Activated CD4-positive, alpha-beta T cell treated with anti-CD3 and anti-CD28 coated beads for 36 hours (primary cell): ENCODE measurements around the gene LRBA. TPM values are rescaled to one million over a fixed set of nuclear protein-coding genes. Genes with fewer than 3 reads are reported as not detected.

Experiments
- ATAC-seq: fragments of 200-7000 bp; cut with Tn5 transposase; one replicate; pipeline ENCODE4 v1.10.0; 2021; ENCODE audit warnings: mild to moderate bottlenecking, moderate library complexity
- CTCF ChIA-PET: fragments of 350-600 bp; sonication (Branson Sonifier 250); formaldehyde crosslinking; loops from one replicate; lab custom pipeline; 2021; ENCODE audit warnings: antibody characterized with exemption; lab: Charles Lee
- POLR2A ChIA-PET: fragments of 350-600 bp; sonication (Branson Sonifier 250); formaldehyde crosslinking; loops from one replicate; lab custom pipeline; 2021; ENCODE audit warnings: antibody characterized with exemption, inconsistent platforms; lab: Charles Lee
- DNase-seq: peaks from one replicate; pipeline ENCODE4 v3.0.0-alpha.2; 2020
- H3K27ac Mint-ChIP-seq: one replicate; pipeline ENCODE4 v1.8.0; 2021; ENCODE audit warnings: mixed read lengths
- H3K27me3 Mint-ChIP-seq: one replicate; pipeline ENCODE4 v1.8.0; 2021; ENCODE audit warnings: mixed read lengths
- H3K36me3 Mint-ChIP-seq: one replicate; pipeline ENCODE4 v1.8.0; 2021; ENCODE audit warnings: low read depth, mixed read lengths
- H3K4me1 Mint-ChIP-seq: one replicate; pipeline ENCODE4 v1.8.0; 2021; ENCODE audit warnings: mixed read lengths
- H3K4me3 Mint-ChIP-seq: one replicate; pipeline ENCODE4 v1.8.0; 2021; ENCODE audit warnings: mild to moderate bottlenecking, moderate library complexity, mixed read lengths
- H3K9me3 Mint-ChIP-seq: one replicate; pipeline ENCODE4 v1.8.0; 2021; ENCODE audit warnings: low read depth, mixed read lengths
- intact Hi-C, 2 experiments: fragments of 100-400 bp; cut with DNase I in 1 of 2; cut with micrococcal nuclease in 1 of 2; formaldehyde crosslinking; loops; one replicate each; pipeline versions ENCODE4 v1.14.2 to v1.15.1; 2022 to 2024; cut with DNase I, micrococcal nuclease
- total RNA-seq, 2 experiments: library from RNA; stranded (reverse); gene quantifications; one replicate each; pipeline ENCODE4 v1.2.3, GENCODE V29; 2021

The LRBA gene
- total RNA-seq, 2 experiments from 2014 or later: 56.6 to 59.2 TPM

DNA sequence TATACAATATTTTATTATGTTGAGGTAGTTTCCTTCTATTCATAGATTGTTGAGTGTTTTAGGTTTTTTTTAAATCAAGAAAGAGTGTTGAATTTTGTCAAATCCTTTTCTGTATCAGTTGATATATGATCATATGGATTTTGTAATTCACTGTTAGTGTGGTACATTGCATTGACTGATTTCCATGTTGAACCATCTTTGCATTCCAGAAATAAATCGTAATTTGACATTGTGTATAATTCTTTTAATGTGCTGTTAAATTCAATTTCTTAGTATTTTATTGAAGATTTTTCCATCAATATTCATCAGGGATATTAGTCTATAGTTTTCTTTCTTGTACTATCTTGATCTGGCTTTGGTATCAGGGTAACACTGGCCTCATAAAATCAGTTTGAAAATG is 103.8 kb downstream of the LRBA start:
- POLR2A ChIA-PET: no interaction called here
- H3K4me1 Mint-ChIP-seq: peaks cover 13% of the 10 kb centered on the region
- CTCF ChIA-PET: no interaction called here
- no peak for ATAC-seq
- intact Hi-C loops: no loop called here
- peaks cover 15% of the 10 kb centered on the region for H3K9me3 Mint-ChIP-seq
- H3K27me3 Mint-ChIP-seq: no peaks in the 10 kb centered on the region
- no peak for DNase-seq
- no peak overlapping the region for H3K27ac Mint-ChIP-seq
- no peak overlapping the region for H3K4me3 Mint-ChIP-seq
- peaks cover 61% of the 10 kb centered on the region for H3K36me3 Mint-ChIP-seq

DNA sequence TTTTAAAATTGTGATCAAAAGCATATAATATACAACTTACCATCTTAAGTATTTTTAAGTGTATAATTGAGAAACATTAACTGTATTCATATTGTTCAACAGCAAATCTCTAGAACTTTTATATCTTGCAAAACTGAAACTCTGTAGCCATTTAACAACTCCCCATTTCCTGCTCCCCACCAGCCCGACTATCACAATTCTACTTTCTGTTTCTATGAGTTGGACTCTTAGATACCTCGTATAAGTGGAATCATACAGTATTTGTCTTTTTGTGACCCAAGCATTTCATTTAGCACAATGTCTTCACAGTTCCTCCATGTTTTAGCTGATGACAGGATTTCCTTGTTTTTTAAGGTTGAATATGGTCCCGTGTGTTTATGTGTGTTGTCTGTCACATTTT is 106.0 kb downstream of the LRBA start:
- ChIA-PET CTCF (no interaction called here), POLR2A (interaction anchor here (0.6 kb wide), 1 partner anchor 25 kb away, joined by 3 read pairs; no protein-coding TSS in a partner anchor)
- peaks cover 18% of the 10 kb centered on the region for H3K4me1 Mint-ChIP-seq
- peaks cover 63% of the 10 kb centered on the region for H3K36me3 Mint-ChIP-seq
- peaks cover 15% of the 10 kb centered on the region for H3K9me3 Mint-ChIP-seq
- ATAC-seq (peak; percentile 23), DNase-seq (no peak)
- no peaks in the 10 kb centered on the region for H3K27me3 Mint-ChIP-seq
- intact Hi-C loops: no loop called here
- H3K4me3 Mint-ChIP-seq: no peak overlapping the region
- no peak overlapping the region for H3K27ac Mint-ChIP-seq

DNA sequence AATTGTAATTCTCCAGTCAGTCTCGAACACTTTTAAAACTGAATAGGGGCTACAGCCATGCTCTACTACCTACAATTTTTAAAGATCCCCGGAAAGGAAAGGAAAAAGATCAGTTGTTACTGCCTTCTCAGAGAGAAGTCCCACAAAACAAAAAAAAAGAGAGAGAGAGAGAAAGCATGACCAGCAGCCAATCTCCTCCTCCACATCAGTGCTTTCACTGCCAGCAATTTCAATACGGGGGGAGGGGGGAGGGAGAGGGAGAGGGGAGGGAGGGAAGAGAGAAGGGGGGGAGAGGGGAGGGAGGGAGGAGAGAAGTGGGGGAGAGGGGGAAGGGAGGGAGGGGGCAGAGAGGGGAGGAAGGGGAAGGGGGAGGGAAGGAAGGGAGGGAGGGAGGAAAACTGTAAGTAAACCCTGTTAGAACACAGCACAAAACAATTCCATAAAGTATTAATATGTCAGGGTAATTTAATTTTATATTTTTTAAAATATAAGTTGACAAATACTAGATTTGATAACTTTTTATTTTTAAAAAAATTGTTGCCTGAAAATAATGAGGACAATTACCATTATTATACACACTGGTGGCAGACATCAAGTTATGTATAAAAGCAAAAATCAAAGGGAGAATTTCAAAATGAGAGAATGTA is 108.0 kb downstream of the LRBA start:
- Mint-ChIP-seq H3K4me1 (peaks cover 22% of the 10 kb centered on the region), H3K27ac (no peak overlapping the region), H3K27me3 (no peaks in the 10 kb centered on the region), H3K9me3 (peaks cover 10% of the 10 kb centered on the region), H3K36me3 (peaks cover 62% of the 10 kb centered on the region), H3K4me3 (no peak overlapping the region)
- CTCF ChIA-PET: no interaction called here
- intact Hi-C loops: no loop called here
- POLR2A ChIA-PET: interaction anchor here (0.6 kb wide), 1 partner anchor 511 kb away, joined by 3 read pairs; no protein-coding TSS in a partner anchor
- DNase-seq (no peak), ATAC-seq (no peak)

DNA sequence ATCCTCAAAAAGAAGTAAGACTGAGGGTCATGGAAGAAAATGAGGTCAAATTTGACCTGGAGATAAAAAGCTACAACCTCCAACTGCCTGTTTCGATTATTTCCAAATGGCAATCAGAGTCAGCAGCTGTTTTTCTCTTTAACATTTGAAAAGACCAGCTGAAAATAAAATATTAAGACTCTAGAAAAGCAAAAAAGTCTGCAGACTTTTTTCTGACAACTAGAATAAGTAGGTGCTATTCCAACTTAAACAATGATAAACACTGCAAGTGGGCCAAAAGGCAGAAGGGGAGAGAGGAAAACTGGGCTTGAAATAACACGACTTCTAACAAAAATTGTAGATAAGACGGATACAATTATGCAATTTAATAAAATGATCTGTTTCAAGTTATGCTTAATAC is 110.4 kb downstream of the LRBA start:
- intact Hi-C loops: no loop called here

DNA sequence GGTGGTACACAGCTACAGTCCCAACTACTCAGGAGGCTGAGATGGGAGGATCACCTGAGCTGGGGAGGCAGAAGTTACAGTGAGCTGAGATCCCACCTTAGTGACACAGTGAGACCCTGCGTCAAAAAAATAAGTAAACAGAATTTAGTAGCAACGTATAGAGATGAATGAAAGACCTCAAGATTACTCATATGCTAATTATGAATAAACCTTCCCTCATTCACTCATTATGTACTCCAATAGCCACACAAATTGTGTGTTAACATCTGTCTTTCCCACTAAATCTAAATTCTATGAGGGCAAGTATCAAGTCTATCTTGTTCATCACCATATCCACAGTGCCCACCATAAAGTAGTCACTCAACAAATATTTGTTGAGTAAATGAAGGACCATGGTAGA is 111.5 kb downstream of the LRBA start:
- ChIA-PET CTCF (interaction anchor here (1.0 to 1.2 kb wide), 2 partner anchors 12 to 37 kb away, joined by 3 to 4 read pairs; no protein-coding TSS in a partner anchor), POLR2A (no interaction called here)
- Mint-ChIP-seq H3K36me3 (peaks cover 46% of the 10 kb centered on the region), H3K4me3 (no peak overlapping the region), H3K27ac (no peak overlapping the region), H3K4me1 (peaks cover 11% of the 10 kb centered on the region), H3K27me3 (no peaks in the 10 kb centered on the region), H3K9me3 (no peaks in the 10 kb centered on the region)
- no peak for DNase-seq
- intact Hi-C loops: no loop called here
- ATAC-seq: no peak

More for the DNA sequence above, 110.4 kb downstream of the LRBA start:
- CTCF ChIA-PET: no interaction called here
- Mint-ChIP-seq H3K27ac (no peak overlapping the region), H3K36me3 (peaks cover 44% of the 10 kb centered on the region), H3K4me1 (peaks cover 18% of the 10 kb centered on the region), H3K27me3 (no peaks in the 10 kb centered on the region), H3K4me3 (no peak overlapping the region), H3K9me3 (no peaks in the 10 kb centered on the region)
- DNase-seq: no peak
- ATAC-seq: no peak
- POLR2A ChIA-PET: no interaction called here

DNA sequence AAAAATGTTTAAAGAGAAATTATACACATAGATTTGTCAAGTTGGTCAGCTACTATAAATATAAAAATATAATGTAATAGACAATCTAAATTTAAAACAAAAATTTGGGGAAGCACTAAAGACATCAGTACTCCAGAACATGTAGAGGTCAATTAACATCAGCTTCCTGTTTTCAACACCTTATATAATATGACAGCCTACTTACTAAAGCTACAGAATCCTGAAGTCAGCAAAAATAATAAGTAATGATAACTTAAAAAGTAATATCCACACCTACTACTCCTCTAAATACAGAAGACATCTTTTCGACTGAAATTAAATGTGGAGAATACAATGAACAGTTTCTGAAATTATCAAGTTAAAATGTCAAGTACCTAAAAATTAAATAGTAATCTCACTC is 118.6 kb downstream of the LRBA start:
- CTCF ChIA-PET: interaction anchor here (0.6 kb wide), 1 partner anchor 572 kb away, joined by 3 read pairs; no protein-coding TSS in a partner anchor
- Mint-ChIP-seq H3K36me3 (peaks cover 32% of the 10 kb centered on the region), H3K4me1 (no peaks in the 10 kb centered on the region), H3K27ac (no peak overlapping the region), H3K27me3 (no peaks in the 10 kb centered on the region), H3K4me3 (no peak overlapping the region), H3K9me3 (no peaks in the 10 kb centered on the region)
- DNase-seq (no peak), ATAC-seq (no peak)
- intact Hi-C loops: no loop called here
- POLR2A ChIA-PET: no interaction called here

DNA sequence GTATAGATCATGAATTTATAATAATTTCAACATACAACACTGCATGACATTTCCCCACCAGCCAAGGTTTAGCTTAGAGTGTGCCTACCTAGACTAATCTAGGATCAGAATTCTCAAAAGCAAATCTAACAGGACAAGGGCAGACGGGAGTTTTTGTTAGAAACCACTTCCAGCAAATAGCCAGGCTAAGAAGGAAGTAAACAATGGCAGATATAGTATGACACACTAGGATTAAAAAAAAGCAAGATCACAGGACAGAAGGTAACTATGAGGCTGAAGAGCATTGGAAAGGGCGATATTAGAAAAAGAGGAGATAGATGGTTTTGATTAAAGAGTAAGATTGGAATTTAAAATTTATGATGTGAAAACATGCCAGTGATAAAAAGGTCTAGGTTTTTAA is 124.8 kb downstream of the LRBA start:
- Mint-ChIP-seq H3K36me3 (peaks cover 30% of the 10 kb centered on the region), H3K4me1 (peaks cover 21% of the 10 kb centered on the region), H3K9me3 (no peaks in the 10 kb centered on the region), H3K27ac (no peak overlapping the region), H3K27me3 (no peaks in the 10 kb centered on the region), H3K4me3 (no peak overlapping the region)
- ChIA-PET CTCF (no interaction called here), POLR2A (interaction anchor here (0.7 kb wide), 1 partner anchor 151 kb away, joined by 4 read pairs; no protein-coding TSS in a partner anchor)
- DNase-seq: no peak
- intact Hi-C loops: no loop called here
- no peak for ATAC-seq

DNA sequence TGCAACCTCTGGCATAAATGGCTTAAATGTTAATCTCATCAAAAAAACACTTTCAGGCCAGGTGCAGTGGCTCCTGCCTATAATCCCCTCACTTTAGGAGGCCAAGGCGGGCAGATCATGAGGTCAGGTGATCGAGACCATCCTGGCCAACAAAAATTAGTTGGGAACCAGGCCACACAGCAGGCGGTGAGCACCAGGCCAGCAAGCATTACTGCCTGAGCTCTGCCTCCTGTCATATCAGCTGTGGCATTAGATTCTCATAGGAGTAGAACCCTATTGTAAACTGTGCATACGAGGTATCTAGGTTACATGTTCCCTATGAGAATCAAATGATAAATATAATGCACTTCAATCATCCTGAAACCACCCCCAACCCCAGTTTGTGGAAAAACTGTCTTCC is 125.8 kb downstream of the LRBA start:
- DNase-seq: no peak
- Mint-ChIP-seq H3K27me3 (no peaks in the 10 kb centered on the region), H3K4me1 (peaks cover 29% of the 10 kb centered on the region), H3K27ac (no peak overlapping the region), H3K36me3 (peaks cover 33% of the 10 kb centered on the region), H3K9me3 (no peaks in the 10 kb centered on the region), H3K4me3 (no peak overlapping the region)
- no peak for ATAC-seq
- ChIA-PET POLR2A (no interaction called here), CTCF (no interaction called here)
- intact Hi-C loops: loop anchor here in 1 of 2 experiments (5.0 kb wide), 1 partner anchor 208 kb away; the partner anchor contains the start of gene RPS3A

DNA sequence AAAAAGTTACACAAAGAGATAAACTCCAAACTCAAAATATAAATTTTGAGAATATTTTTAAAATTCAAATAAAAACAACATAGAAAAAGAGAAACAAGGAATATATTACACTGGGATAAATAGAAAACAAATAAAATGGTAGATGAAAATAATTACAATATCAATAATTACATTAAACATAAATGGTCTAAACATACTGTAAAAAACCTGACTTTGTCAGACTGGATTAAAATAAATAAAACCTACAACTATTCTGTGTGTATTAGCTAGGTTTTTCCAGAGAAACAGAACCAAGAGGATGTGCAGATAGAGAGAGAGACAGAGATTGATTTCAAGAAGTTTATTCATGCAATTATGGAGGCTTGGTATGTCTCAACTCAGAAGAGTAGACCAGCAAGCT is 126.5 kb downstream of the LRBA start:
- H3K27ac Mint-ChIP-seq: no peak overlapping the region
- CTCF ChIA-PET: no interaction called here
- no peak overlapping the region for H3K4me3 Mint-ChIP-seq
- peaks cover 36% of the 10 kb centered on the region for H3K36me3 Mint-ChIP-seq
- peaks cover 31% of the 10 kb centered on the region for H3K4me1 Mint-ChIP-seq
- no peak for DNase-seq
- ATAC-seq: no peak
- POLR2A ChIA-PET: no interaction called here
- intact Hi-C loops: loop anchor here in 1 of 2 experiments (5.0 kb wide), 1 partner anchor 209 kb away; the partner anchor contains the start of gene RPS3A
- no peaks in the 10 kb centered on the region for H3K27me3 Mint-ChIP-seq
- no peaks in the 10 kb centered on the region for H3K9me3 Mint-ChIP-seq

DNA sequence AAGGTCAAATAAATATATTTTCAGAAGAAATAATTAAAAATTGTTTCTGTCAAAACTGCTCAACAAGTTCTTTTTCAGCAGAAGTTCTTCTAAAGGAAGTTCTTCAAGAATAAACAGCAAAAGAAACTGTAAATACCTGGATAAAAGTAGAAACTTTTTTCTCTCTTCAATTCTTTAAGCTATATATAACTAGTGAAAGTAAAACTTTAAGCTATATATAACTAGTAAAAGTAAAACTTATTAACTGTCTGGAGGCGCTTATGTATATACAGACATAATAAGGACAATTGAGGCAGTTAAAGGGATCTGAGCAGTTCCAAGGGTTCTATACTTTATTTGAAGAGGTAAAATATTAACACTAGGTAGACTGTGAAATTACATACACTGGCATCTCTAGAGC is 126.9 kb downstream of the LRBA start:
- Mint-ChIP-seq H3K4me1 (peaks cover 31% of the 10 kb centered on the region), H3K27ac (no peak overlapping the region), H3K27me3 (no peaks in the 10 kb centered on the region), H3K9me3 (no peaks in the 10 kb centered on the region), H3K4me3 (no peak overlapping the region), H3K36me3 (peaks cover 34% of the 10 kb centered on the region)
- intact Hi-C loops: loop anchor here in 1 of 2 experiments (5.0 kb wide), 1 partner anchor 209 kb away; the partner anchor contains the start of gene RPS3A
- ChIA-PET CTCF (no interaction called here), POLR2A (no interaction called here)
- ATAC-seq (no peak), DNase-seq (no peak)

DNA sequence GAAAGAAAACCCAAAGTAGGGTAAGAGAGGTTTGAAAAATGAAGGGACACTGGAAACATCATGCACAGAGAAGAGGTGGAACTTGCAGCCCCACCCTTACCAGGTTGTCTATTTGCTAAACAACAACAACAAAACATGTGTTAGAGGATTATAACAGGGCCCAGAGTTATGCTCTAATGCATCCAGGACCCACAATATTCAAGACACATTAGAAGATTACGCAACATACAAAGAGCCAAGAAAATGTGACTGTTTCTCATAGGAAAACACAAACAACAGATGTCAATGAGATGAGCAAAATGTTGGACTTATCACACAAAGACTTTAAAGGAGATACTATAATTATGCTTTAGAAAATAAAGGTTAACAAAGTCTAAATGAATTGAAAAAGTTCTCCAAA is 128.5 kb downstream of the LRBA start:
- Mint-ChIP-seq H3K9me3 (no peaks in the 10 kb centered on the region), H3K4me3 (no peak overlapping the region), H3K4me1 (peaks cover 31% of the 10 kb centered on the region), H3K36me3 (peaks cover 33% of the 10 kb centered on the region), H3K27ac (no peak overlapping the region), H3K27me3 (no peaks in the 10 kb centered on the region)
- ATAC-seq (no peak), DNase-seq (no peak)
- intact Hi-C loops: loop anchor here in 1 of 2 experiments (5.0 kb wide), 1 partner anchor 211 kb away; the partner anchor contains the start of gene RPS3A
- ChIA-PET CTCF (no interaction called here), POLR2A (no interaction called here)

DNA sequence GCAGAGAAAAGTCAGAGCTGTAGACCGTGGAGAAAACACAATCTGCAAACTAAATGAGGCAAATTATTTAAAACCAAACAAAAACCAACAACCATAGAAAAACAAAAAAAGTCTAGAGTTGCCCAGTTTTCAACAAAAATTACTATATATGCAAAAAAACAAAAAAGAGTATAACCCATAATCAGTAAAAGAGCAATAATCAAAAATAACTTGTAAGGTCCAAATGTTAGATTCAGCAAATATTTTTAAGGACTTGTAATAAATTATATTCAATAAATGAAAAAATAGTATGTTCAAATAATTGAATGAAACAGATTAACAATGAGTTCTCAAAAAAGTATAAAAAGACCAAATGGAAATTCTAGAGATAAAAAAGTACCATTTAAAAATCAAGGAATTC is 130.5 kb downstream of the LRBA start:
- Mint-ChIP-seq H3K27me3 (no peaks in the 10 kb centered on the region), H3K4me3 (no peak overlapping the region), H3K9me3 (no peaks in the 10 kb centered on the region), H3K27ac (peak overlapping the region; percentile 37), H3K4me1 (peaks cover 26% of the 10 kb centered on the region), H3K36me3 (peaks cover 43% of the 10 kb centered on the region)
- intact Hi-C loops: loop anchor here in 1 of 2 experiments (1.0 to 5.0 kb wide), 2 partner anchors 148 to 213 kb away; partner anchors contain the start of gene RPS3A
- ATAC-seq (no peak), DNase-seq (no peak)
- CTCF ChIA-PET: interaction anchor here (1.3 kb wide), 1 partner anchor 18 kb away, joined by 5 read pairs; no protein-coding TSS in a partner anchor
- POLR2A ChIA-PET: no interaction called here
